ENCODE measurements around the gene CRLF2.
"Not testable (repeated sequence)": the region's sequence is repeated elsewhere in the genome, so short reads cannot be mapped to it uniquely, and the experiment has no call there.

CRLF2 gene

GRCh38 chrX:1212532-1212931 is at the start of gene CRLF2:
TSS of gene CRLF2 (minus strand) at chrX:1212649. CDS start at chrX:1212634, 15 bp downstream.
- DNase-seq: peak; percentile 27

- DNase-seq: not testable (repeated sequence)
Measured at GRCh38 chrX:1261771-1262170, 49.3 kb upstream of the CRLF2 start.

- no peak for DNase-seq
Measured at GRCh38 chrX:1261285-1261684, 48.8 kb upstream of the CRLF2 start.

GRCh38 chrX:1252861-1253260 is 40.4 kb upstream of the CRLF2 start:
- DNase-seq: no peak

GRCh38 chrX:1249101-1249887 is 36.8 kb upstream of the CRLF2 start:
- no peak for DNase-seq

- peak; percentile 42 for DNase-seq
Measured at GRCh38 chrX:1248331-1249061, 36.0 kb upstream of the CRLF2 start.

- DNase-seq: peak; percentile 27
Measured at GRCh38 chrX:1246816-1247215, 34.4 kb upstream of the CRLF2 start.

- no peak for DNase-seq
Measured at GRCh38 chrX:1244164-1245076, 32.0 kb upstream of the CRLF2 start.

GRCh38 chrX:1242891-1243402 is 30.5 kb upstream of the CRLF2 start:
- DNase-seq: no peak

- not testable (repeated sequence) for DNase-seq
Measured at GRCh38 chrX:1240551-1240950, 28.1 kb upstream of the CRLF2 start.

- DNase-seq: peak; percentile 68
Measured at GRCh38 chrX:1239681-1240142, 27.3 kb upstream of the CRLF2 start.

- DNase-seq: no peak
Measured at GRCh38 chrX:1231850-1232465, 19.5 kb upstream of the CRLF2 start.

GRCh38 chrX:1228101-1228500 is 15.7 kb upstream of the CRLF2 start:
- not testable (repeated sequence) for DNase-seq

- no peak for DNase-seq
Measured at GRCh38 chrX:1226249-1226648, 13.8 kb upstream of the CRLF2 start.

GRCh38 chrX:1224954-1225353 is 12.5 kb upstream of the CRLF2 start:
- no peak for DNase-seq

GRCh38 chrX:1223242-1223600 is 10.8 kb upstream of the CRLF2 start:
- no peak for DNase-seq

GRCh38 chrX:1222531-1223241 is 10.2 kb upstream of the CRLF2 start:
- no peak for DNase-seq

GRCh38 chrX:1221296-1221845 is 8.9 kb upstream of the CRLF2 start:
- no peak for DNase-seq

- no peak for DNase-seq
Measured at GRCh38 chrX:1218286-1218685, 5.8 kb upstream of the CRLF2 start.

GRCh38 chrX:1215123-1215823 is 2.8 kb upstream of the CRLF2 start:
- peak; percentile 59 for DNase-seq

GRCh38 chrX:1213971-1214370 is 1.5 kb upstream of the CRLF2 start:
- no peak for DNase-seq

Data from GF-D8 (cell line).